Pancreas (tissue), 10 donors: Measurements from ENCODE around the gene AUTS2. TPM values are rescaled to one million over a fixed set of nuclear protein-coding genes. Genes with fewer than 3 reads are reported as not detected.

Experiments
- ATAC-seq, 4 donors: fragments of 200-7000 bp; cut with Tn5 transposase; one replicate each; pipeline versions ENCODE4 v1.8.0 to v1.9.1; 2020; ENCODE audit warnings: mild to moderate bottlenecking in 4 of 4, moderate library complexity in 4 of 4
- DNase-seq, 6 donors: peaks; one replicate each; pipeline ENCODE4 v3.0.0-alpha.2; 2020
- FAIRE-seq: peaks from 2 replicates; lab custom pipeline; 2012; peaks lifted over from hg19 to GRCh38; lab: Jason Lieb, UNC
- H3K27ac ChIP-seq, 4 donors: fragments of 200-600 bp; sonication (generic); 1 replicate in 3 of 4; 2 replicates in 1 of 4; pipeline versions ENCODE4 v1.5.0 to v1.8.0; 2020
- H3K27me3 ChIP-seq, 4 donors: fragments of 200-600 bp; one replicate each; pipeline ENCODE4 v1.8.0; 2021
- H3K36me3 ChIP-seq, 3 donors: fragments of 200-600 bp; sonication (generic) in 1 of 3; one replicate each; pipeline versions ENCODE4 v1.5.0 to v1.8.0; 2020 to 2021
- H3K4me1 ChIP-seq, 3 donors: fragments of 200-600 bp; one replicate each; pipeline ENCODE4 v1.8.0; 2021
- H3K4me3 ChIP-seq, 4 donors: fragments of 200-600 bp; sonication (generic) in 2 of 4; one replicate each; pipeline versions ENCODE4 v1.5.0 to v1.8.0; 2020 to 2021
- H3K9me3 ChIP-seq, 4 donors: fragments of 200-600 bp; one replicate each; pipeline ENCODE4 v1.8.0; 2021
- CTCF ChIP-seq, 4 donors: fragments of 200-600 bp; sonication (generic) in 3 of 4; IDR thresholded peaks; one replicate each; pipeline versions ENCODE4 v1.5.0 to v1.8.0; 2021; ENCODE audit warnings: antibody characterized with exemption in 4 of 4
- WGBS, 2 donors: extraction: QIAGEN DNeasy Blood & Tissue Kit; methylation state at CpG; one replicate each; pipeline ENCODE4 v1.1.7; 2013; 5-methylcytosine and 5-hydroxymethylcytosine counted together
- intact Hi-C, 3 donors: fragments of 100-400 bp; cut with DNase I; formaldehyde crosslinking; loops; one replicate each; pipeline versions ENCODE4 v1.11.1 to v1.14.2; 2022
- polyA plus RNA-seq, 2 donors: library from polyadenylated mRNA; stranded (reverse); fragments of 200-250 nt; gene quantifications; one replicate each; pipeline ENCODE4 v1.2.3, GENCODE V29; 2013
- total RNA-seq, 6 donors: library from RNA; stranded (reverse); fragmentation: NEBNext Ultra II Directional in 4 of 6; extraction: Animal tissue kit (Norgen Biotek cat#: 25700) in 4 of 6; gene quantifications; one replicate each; pipeline versions ENCODE4 v1.2.1 to v1.2.4, GENCODE V29; 2021 to 2023
- donor health status: healthy with polysubstance abuse.
- donor health status: DM: no; HTN: no; CAD: no; lungs with moderate emphysema.
- donor health status: DM: no; HTN: no; CAD: no.
- donor health status: control.
- donor health status: control.
- donor health status: Bipolar disorder and iron deficiency.
- donor health status: DM: yes; HTN: yes; CAD: no.
- donor health status: DM: no; HTN: no; CAD: no.
- donor health status: DM: no; HTN: no; CAD: no.
- donor health status: DM: yes; HTN: yes; CAD: no.

Gene AUTS2
- total and polyA plus RNA-seq, 8 donors, result 5.8 to 16.8 (median 9.9) TPM

- WGBS, 2 donors, result 63 to 69% methylated on average over 8 of the region's 8 CpGs
- ATAC-seq (no peak), DNase-seq (no peak), FAIRE-seq (no peak)
- intact Hi-C loops, result no loop called here
- H3K4me1 ChIP-seq, result peaks cover 0 to 1% (median 0%) of the 10 kb centered on the region in 3 donors
- H3K36me3 ChIP-seq, result no peaks in the 10 kb centered on the region
- no peak for TF ChIP-seq CTCF (IDR thresholded peaks at IDR 0.05)
- no peaks in the 10 kb centered on the region for H3K9me3 ChIP-seq
- H3K27ac ChIP-seq, result no peak overlapping the region
- no peak overlapping the region for H3K4me3 ChIP-seq
- H3K27me3 ChIP-seq, result no peaks in the 10 kb centered on the region
Measured at GRCh38 chr7:70457883-70458680, 859.8 kb downstream of the AUTS2 start.

GRCh38 chr7:70458745-70459144 lies 860.5 kb downstream of the AUTS2 start:
- Histone ChIP-seq H3K4me1 (peaks cover 3 to 7% (median 4%) of the 10 kb centered on the region in 3 donors), H3K4me3 (no peak overlapping the region), H3K9me3 (no peaks in the 10 kb centered on the region), H3K36me3 (no peaks in the 10 kb centered on the region), H3K27ac (no peak overlapping the region), H3K27me3 (no peaks in the 10 kb centered on the region)
- DNase-seq (no peak), ATAC-seq (no peak), FAIRE-seq (no peak)
- TF ChIP-seq CTCF (IDR thresholded peaks at IDR 0.05), result no peak
- intact Hi-C loops, result no loop called here
- 90% methylated on average over 8 of the region's 8 CpGs for WGBS, 2 donors

GRCh38 chr7:70459546-70459945 lies 861.3 kb downstream of the AUTS2 start:
- no peak overlapping the region for H3K27ac ChIP-seq
- H3K9me3 ChIP-seq, result no peaks in the 10 kb centered on the region
- no peak overlapping the region for H3K4me3 ChIP-seq
- no peak for TF ChIP-seq CTCF (IDR thresholded peaks at IDR 0.05)
- FAIRE-seq (no peak), DNase-seq (no peak), ATAC-seq (no peak)
- peaks cover 6 to 9% (median 7%) of the 10 kb centered on the region in 3 donors for H3K4me1 ChIP-seq
- no peaks in the 10 kb centered on the region for H3K36me3 ChIP-seq
- no peaks in the 10 kb centered on the region for H3K27me3 ChIP-seq
- WGBS, 2 donors, result 93 to 100% methylated on average over 1 of the region's 1 CpG
- intact Hi-C loops, result no loop called here

GRCh38 chr7:70460071-70460470 lies 861.8 kb downstream of the AUTS2 start:
- Histone ChIP-seq H3K4me3 (no peak overlapping the region), H3K27me3 (no peaks in the 10 kb centered on the region), H3K36me3 (no peaks in the 10 kb centered on the region), H3K4me1 (peaks cover 6 to 9% (median 7%) of the 10 kb centered on the region in 3 donors), H3K9me3 (no peaks in the 10 kb centered on the region), H3K27ac (no peak overlapping the region)
- no peak for TF ChIP-seq CTCF (IDR thresholded peaks at IDR 0.05)
- intact Hi-C loops, result no loop called here
- DNase-seq (no peak), ATAC-seq (no peak), FAIRE-seq (no peak)
- 95 to 96% methylated on average over 10 of the region's 10 CpGs for WGBS, 2 donors

- 88 to 92% methylated on average over 6 of the region's 6 CpGs for WGBS, 2 donors
- Histone ChIP-seq H3K4me3 (no peak overlapping the region), H3K27ac (no peak overlapping the region), H3K27me3 (no peaks in the 10 kb centered on the region), H3K4me1 (peaks cover 6 to 9% (median 7%) of the 10 kb centered on the region in 3 donors), H3K36me3 (no peaks in the 10 kb centered on the region), H3K9me3 (no peaks in the 10 kb centered on the region)
- TF ChIP-seq CTCF (IDR thresholded peaks at IDR 0.05), result no peak
- DNase-seq (no peak), FAIRE-seq (no peak), ATAC-seq (no peak)
- intact Hi-C loops, result no loop called here
Measured at GRCh38 chr7:70460562-70460961, 862.3 kb downstream of the AUTS2 start.
